HCT116 (cell line): Measurements from ENCODE around the gene ITPR2. TPM values are rescaled to one million over a fixed set of nuclear protein-coding genes. Genes with fewer than 3 reads are reported as not detected.

Experiments used
- ATAC-seq: fragments of 200-7000 bp; cut with Tn5 transposase; 2 replicates; pipeline ENCODE4 v1.9.1; 2020; ENCODE audit warnings: mild to moderate bottlenecking, moderate library complexity
- BruUV-seq: library from RNA; stranded (reverse); fragments of 400-500 nt; replicated peaks from 2 replicates; lab custom pipeline; 2021; lab: Mats Ljungman, UMichigan
- CTCF ChIA-PET: fragments of 300-600 bp; sonication (Branson Sonifier 250); formaldehyde crosslinking; loops from one replicate; lab custom pipeline; 2021; ENCODE audit warnings: antibody characterized with exemption; lab: Charles Lee
- POLR2A ChIA-PET: fragments of 300-600, 350-600 bp; sonication (Branson Sonifier 250); formaldehyde crosslinking; loops from one replicate; lab custom pipeline; 2021; ENCODE audit warnings: antibody characterized with exemption; lab: Charles Lee
- RAD21 ChIA-PET, 2 experiments: fragments of 300-600 bp; sonication (Branson Sonifier 250); formaldehyde crosslinking; loops; one replicate each; lab custom pipeline; 2023; ENCODE audit warnings: low total read pairs in 2 of 2; ENCODE audit not compliant: uncharacterized antibody in 2 of 2, unreplicated experiment in 2 of 2, low non-redundant PET in 1 of 2; lab: Charles Lee
- DNase-seq: peaks from one replicate; pipeline ENCODE4 v3.0.0-alpha.2; 2010; ENCODE audit warnings: low read depth, low spot score
- H2AFZ ChIP-seq: fragments of 200-600 bp; shearing (Covaris generic), sonication (generic); 2 replicates; pipeline ENCODE4 v1.6.1; 2017; ENCODE audit warnings: low read depth, mixed run types, mixed read lengths, antibody characterized with exemption, low read length; ENCODE audit not compliant: poor library complexity, severe bottlenecking
- H3K27ac ChIP-seq: 2 replicates; pipeline ENCODE4 v1.5.1; 2012; ENCODE audit warnings: low read depth, low read length
- H3K27me3 ChIP-seq: fragments of 200-600 bp; sonication (generic); 2 replicates; pipeline ENCODE4 v1.6.1; 2016; ENCODE audit warnings: mixed run types, low read length, mixed read lengths; ENCODE audit not compliant: insufficient read depth
- H3K36me3 ChIP-seq, 2 experiments: fragments of 200-500 bp in 1 of 2; fragments of 200-600 bp in 1 of 2; sonication (Bioruptor generic) in 1 of 2; sonication (generic) in 1 of 2; 2 replicates each; pipeline versions ENCODE4 v1.5.1 to v1.6.1; 2014 to 2016; ENCODE audit warnings: low read length in 2 of 2, inconsistent platforms in 1 of 2, mixed read lengths in 1 of 2, mixed run types in 1 of 2; ENCODE audit not compliant: insufficient read depth in 2 of 2, control insufficient read depth in 1 of 2
- H3K4me1 ChIP-seq, 2 experiments: fragments of 200-600 bp in 1 of 2; sonication (generic) in 1 of 2; 2 replicates each; pipeline versions ENCODE4 v1.5.1 to v1.6.1; 2012 to 2017; ENCODE audit warnings: low read length in 2 of 2, inconsistent platforms in 1 of 2, mild to moderate bottlenecking in 1 of 2, mixed read lengths in 1 of 2, mixed run types in 1 of 2, moderate library complexity in 1 of 2; ENCODE audit not compliant: insufficient read depth in 2 of 2, control insufficient read depth in 1 of 2
- H3K4me2 ChIP-seq: fragments of 200-600 bp; sonication (generic); 2 replicates; pipeline ENCODE4 v1.6.1; 2017; ENCODE audit warnings: mixed run types, low read length, mixed read lengths
- H3K4me3 ChIP-seq, 2 experiments: fragments of 200-600 bp in 1 of 2; sonication (generic) in 1 of 2; replicated peaks in 1 of 2; 2 replicates each; pipeline ENCODE4 v1.5.1; 2011 to 2016; ENCODE audit warnings: low read length in 2 of 2, control low read depth in 1 of 2, low read depth in 1 of 2, mild to moderate bottlenecking in 1 of 2, mixed read lengths in 1 of 2, mixed run types in 1 of 2
- H3K79me2 ChIP-seq: fragments of 200-600 bp; sonication (generic); 2 replicates; pipeline ENCODE4 v1.6.1; 2017; ENCODE audit warnings: mild to moderate bottlenecking, mixed run types, low read length, moderate library complexity, mixed read lengths; ENCODE audit not compliant: insufficient read depth
- H3K9ac ChIP-seq: fragments of 200-600 bp; sonication (generic); 2 replicates; pipeline ENCODE4 v1.6.1; 2016; ENCODE audit warnings: low read length, mixed read lengths
- H3K9me2 ChIP-seq: fragments of 200-600 bp; sonication (generic), shearing (Covaris generic); 2 replicates; pipeline ENCODE4 v1.6.1; 2017; ENCODE audit warnings: mixed run types, mild to moderate bottlenecking, moderate library complexity; ENCODE audit not compliant: insufficient read depth
- H3K9me3 ChIP-seq, 2 experiments: fragments of 200-500 bp in 1 of 2; fragments of 200-600 bp in 1 of 2; sonication (Bioruptor generic) in 1 of 2; sonication (generic) in 1 of 2; 2 replicates each; pipeline ENCODE4 v1.6.1; 2014 to 2017; ENCODE audit warnings: low read length in 2 of 2, mixed read lengths in 2 of 2, inconsistent platforms in 1 of 2, low read depth in 1 of 2, mild to moderate bottlenecking in 1 of 2, mixed run types in 1 of 2, moderate library complexity in 1 of 2; ENCODE audit not compliant: control insufficient read depth in 1 of 2, insufficient read depth in 1 of 2
- H4K20me1 ChIP-seq: fragments of 200-600 bp; sonication (generic), shearing (Covaris generic); 2 replicates; pipeline ENCODE4 v1.6.1; 2017; ENCODE audit warnings: mixed run types, mild to moderate bottlenecking, moderate library complexity; ENCODE audit not compliant: insufficient read depth
- CBX3 ChIP-seq: IDR thresholded peaks from 2 replicates; pipeline ENCODE4 v1.6.1; 2012; ENCODE audit warnings: low read depth
- CEBPB ChIP-seq: IDR thresholded peaks from 2 replicates; pipeline ENCODE4 v1.6.1; 2012; ENCODE audit warnings: low read depth
- EGR1 ChIP-seq: IDR thresholded peaks from 2 replicates; pipeline ENCODE4 v1.6.1; 2012; ENCODE audit warnings: low read depth
- ELF1 ChIP-seq: IDR thresholded peaks from 2 replicates; pipeline ENCODE4 v1.6.1; 2012; ENCODE audit warnings: low read depth, borderline replicate concordance
- EZH2 ChIP-seq: fragments of 200-600 bp; sonication (generic); IDR thresholded peaks from 2 replicates; pipeline ENCODE4 v1.6.1; 2017; ENCODE audit warnings: antibody characterized with exemption, mixed run types
- EZH2phosphoT487 ChIP-seq: fragments of 200-600 bp; IDR thresholded peaks from 2 replicates; pipeline ENCODE4 v1.6.1; 2018; ENCODE audit warnings: antibody characterized with exemption, borderline replicate concordance
- FOSL1 ChIP-seq: IDR thresholded peaks from 2 replicates; pipeline ENCODE4 v1.6.1; 2012; ENCODE audit warnings: low read depth
- JUND ChIP-seq: IDR thresholded peaks from 2 replicates; pipeline ENCODE4 v1.6.1; 2012
- RAD21 ChIP-seq: IDR thresholded peaks from 2 replicates; pipeline ENCODE4 v1.6.1; 2012; ENCODE audit warnings: low read depth, mild to moderate bottlenecking
- SIN3A ChIP-seq: IDR thresholded peaks from 2 replicates; pipeline ENCODE4 v1.6.1; 2012; ENCODE audit warnings: low read depth
- SRF ChIP-seq: IDR thresholded peaks from 2 replicates; pipeline ENCODE4 v1.6.1; 2012; ENCODE audit warnings: low read depth
- TCF7L2 ChIP-seq: IDR thresholded peaks from 2 replicates; pipeline ENCODE4 v1.7.0; 2011; ENCODE audit warnings: borderline replicate concordance, inconsistent platforms; ENCODE audit not compliant: insufficient read depth, insufficient read length; ENCODE audit errors: extremely low read depth
- YY1 ChIP-seq: IDR thresholded peaks from 2 replicates; pipeline ENCODE4 v1.6.1; 2011; ENCODE audit warnings: low read length, low read depth, moderate library complexity, mild to moderate bottlenecking; ENCODE audit not compliant: insufficient replicate concordance; ENCODE audit errors: extremely low read depth
- ZNF274 ChIP-seq: fragments of 200-500 bp; sonication (Bioruptor generic); IDR thresholded peaks from 2 replicates; pipeline ENCODE4 v1.6.1; 2014; ENCODE audit warnings: mild to moderate bottlenecking, low read depth, low read length, inconsistent platforms
- intact Hi-C: fragments of 100-400 bp; cut with micrococcal nuclease; formaldehyde crosslinking; loops from 2 replicates; pipeline ENCODE4 v1.10.0; 2022
- total RNA-seq: library from RNA; stranded (reverse); gene quantifications from one replicate; pipeline ENCODE4 v1.2.1, GENCODE V29; 2021; ENCODE audit not compliant: unreplicated experiment
- TF ChIP-seq, protein P1 (sequence below), 3 experiments: fragments of 200-600 bp in 1 of 3; sonication (generic) in 1 of 3; IDR thresholded peaks in 2 of 3; conservative IDR thresholded peaks in 1 of 3; 2 replicates each; pipeline ENCODE4 v1.5.1; 2012 to 2017; ENCODE audit warnings: low read depth in 2 of 3, low read length in 2 of 3, antibody characterized with exemption in 1 of 3, borderline replicate concordance in 1 of 3, control low read depth in 1 of 3, mild to moderate bottlenecking in 1 of 3, mixed read lengths in 1 of 3, mixed run types in 1 of 3, moderate library complexity in 1 of 3; ENCODE audit not compliant: insufficient read depth in 1 of 3
- TF ChIP-seq, protein P2 (sequence below): IDR thresholded peaks from 2 replicates; pipeline ENCODE4 v1.6.1; 2012
- TF ChIP-seq, protein P3 (sequence below): IDR thresholded peaks from 2 replicates; pipeline ENCODE4 v1.6.1; 2012; ENCODE audit warnings: low read depth
- TF ChIP-seq, protein P4 (sequence below): IDR thresholded peaks from 2 replicates; pipeline ENCODE4 v1.6.1; 2012

Gene ITPR2
- total RNA-seq, 1 experiment from 2014 or later: 6.5 TPM

DNA sequence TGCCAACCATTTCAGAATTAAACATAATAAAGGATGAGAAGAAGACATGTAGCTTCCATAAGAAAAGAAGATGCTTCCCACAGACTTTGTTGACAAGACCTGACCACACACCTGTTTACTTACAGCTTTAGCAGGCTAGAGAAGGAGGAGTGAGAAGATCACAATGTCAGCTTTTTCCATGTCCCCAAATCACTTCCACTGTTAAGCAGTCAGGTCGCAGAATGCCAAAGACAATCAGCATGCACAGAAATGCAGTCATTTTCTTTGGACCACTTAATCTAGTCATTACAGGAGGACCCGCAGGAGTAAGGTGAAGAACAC is 322.7 kb downstream of the ITPR2 start (continued):
- TF ChIP-seq TCF7L2 (no peak), CBX3 (no peak), SIN3A (no peak)

DNA sequence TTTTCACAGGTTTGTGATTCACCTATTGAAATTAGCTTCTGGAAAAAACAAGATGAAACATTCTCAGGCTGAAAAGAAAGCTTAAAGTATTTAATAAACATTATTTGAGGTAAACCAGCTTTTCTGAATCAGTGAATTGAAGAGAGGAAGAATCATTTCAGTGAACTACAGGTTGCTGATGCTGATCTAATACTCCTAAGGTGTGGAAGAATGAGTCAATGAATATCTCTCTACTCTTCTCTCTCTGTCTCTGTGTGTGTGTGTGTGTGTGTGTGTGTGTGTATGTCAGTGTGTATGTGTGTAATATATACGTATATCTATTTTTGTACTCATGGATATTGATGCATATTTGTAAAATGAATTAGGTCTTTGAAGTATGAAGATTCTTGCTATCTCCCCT is 325.4 kb downstream of the ITPR2 start:
- CTCF ChIA-PET: no interaction called here
- Histone ChIP-seq H3K9ac (no peak overlapping the region), H3K4me3 (no peak overlapping the region), H3K9me2 (no peaks in the 10 kb centered on the region), H3K27me3 (no peaks in the 10 kb centered on the region), H3K79me2 (no peaks in the 10 kb centered on the region), H3K27ac (no peak overlapping the region), H3K9me3 (no peaks in the 10 kb centered on the region), H3K4me2 (no peak overlapping the region), H3K4me1 (no peaks in the 10 kb centered on the region), H3K36me3 (no peaks in the 10 kb centered on the region), H4K20me1 (no peaks in the 10 kb centered on the region), H2AFZ (no peak overlapping the region)
- TF ChIP-seq, protein P1, sequence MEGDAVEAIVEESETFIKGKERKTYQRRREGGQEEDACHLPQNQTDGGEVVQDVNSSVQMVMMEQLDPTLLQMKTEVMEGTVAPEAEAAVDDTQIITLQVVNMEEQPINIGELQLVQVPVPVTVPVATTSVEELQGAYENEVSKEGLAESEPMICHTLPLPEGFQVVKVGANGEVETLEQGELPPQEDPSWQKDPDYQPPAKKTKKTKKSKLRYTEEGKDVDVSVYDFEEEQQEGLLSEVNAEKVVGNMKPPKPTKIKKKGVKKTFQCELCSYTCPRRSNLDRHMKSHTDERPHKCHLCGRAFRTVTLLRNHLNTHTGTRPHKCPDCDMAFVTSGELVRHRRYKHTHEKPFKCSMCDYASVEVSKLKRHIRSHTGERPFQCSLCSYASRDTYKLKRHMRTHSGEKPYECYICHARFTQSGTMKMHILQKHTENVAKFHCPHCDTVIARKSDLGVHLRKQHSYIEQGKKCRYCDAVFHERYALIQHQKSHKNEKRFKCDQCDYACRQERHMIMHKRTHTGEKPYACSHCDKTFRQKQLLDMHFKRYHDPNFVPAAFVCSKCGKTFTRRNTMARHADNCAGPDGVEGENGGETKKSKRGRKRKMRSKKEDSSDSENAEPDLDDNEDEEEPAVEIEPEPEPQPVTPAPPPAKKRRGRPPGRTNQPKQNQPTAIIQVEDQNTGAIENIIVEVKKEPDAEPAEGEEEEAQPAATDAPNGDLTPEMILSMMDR (IDR thresholded peaks at IDR 0.05 in 2 of 3, conservative IDR thresholded peaks at IDR 0.05 in 1 of 3; ENCODE audit: borderline replicate concordance in 1 of 3, insufficient read depth in 1 of 3, low read depth in 2 of 3, low read length in 2 of 3): no peak
- TF ChIP-seq EZH2 (no peak), EGR1 (no peak), JUND (no peak), FOSL1 (no peak), ZNF274 (no peak), CBX3 (no peak), CEBPB (no peak), ELF1 (no peak), RAD21 (no peak), SRF (no peak), TCF7L2 (no peak), SIN3A (no peak), YY1 (no peak), EZH2phosphoT487 (no peak)
- TF ChIP-seq, protein P2, sequence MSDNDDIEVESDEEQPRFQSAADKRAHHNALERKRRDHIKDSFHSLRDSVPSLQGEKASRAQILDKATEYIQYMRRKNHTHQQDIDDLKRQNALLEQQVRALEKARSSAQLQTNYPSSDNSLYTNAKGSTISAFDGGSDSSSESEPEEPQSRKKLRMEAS: no peak
- TF ChIP-seq, protein P3, sequence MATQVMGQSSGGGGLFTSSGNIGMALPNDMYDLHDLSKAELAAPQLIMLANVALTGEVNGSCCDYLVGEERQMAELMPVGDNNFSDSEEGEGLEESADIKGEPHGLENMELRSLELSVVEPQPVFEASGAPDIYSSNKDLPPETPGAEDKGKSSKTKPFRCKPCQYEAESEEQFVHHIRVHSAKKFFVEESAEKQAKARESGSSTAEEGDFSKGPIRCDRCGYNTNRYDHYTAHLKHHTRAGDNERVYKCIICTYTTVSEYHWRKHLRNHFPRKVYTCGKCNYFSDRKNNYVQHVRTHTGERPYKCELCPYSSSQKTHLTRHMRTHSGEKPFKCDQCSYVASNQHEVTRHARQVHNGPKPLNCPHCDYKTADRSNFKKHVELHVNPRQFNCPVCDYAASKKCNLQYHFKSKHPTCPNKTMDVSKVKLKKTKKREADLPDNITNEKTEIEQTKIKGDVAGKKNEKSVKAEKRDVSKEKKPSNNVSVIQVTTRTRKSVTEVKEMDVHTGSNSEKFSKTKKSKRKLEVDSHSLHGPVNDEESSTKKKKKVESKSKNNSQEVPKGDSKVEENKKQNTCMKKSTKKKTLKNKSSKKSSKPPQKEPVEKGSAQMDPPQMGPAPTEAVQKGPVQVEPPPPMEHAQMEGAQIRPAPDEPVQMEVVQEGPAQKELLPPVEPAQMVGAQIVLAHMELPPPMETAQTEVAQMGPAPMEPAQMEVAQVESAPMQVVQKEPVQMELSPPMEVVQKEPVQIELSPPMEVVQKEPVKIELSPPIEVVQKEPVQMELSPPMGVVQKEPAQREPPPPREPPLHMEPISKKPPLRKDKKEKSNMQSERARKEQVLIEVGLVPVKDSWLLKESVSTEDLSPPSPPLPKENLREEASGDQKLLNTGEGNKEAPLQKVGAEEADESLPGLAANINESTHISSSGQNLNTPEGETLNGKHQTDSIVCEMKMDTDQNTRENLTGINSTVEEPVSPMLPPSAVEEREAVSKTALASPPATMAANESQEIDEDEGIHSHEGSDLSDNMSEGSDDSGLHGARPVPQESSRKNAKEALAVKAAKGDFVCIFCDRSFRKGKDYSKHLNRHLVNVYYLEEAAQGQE: no peak
- TF ChIP-seq, protein P4, sequence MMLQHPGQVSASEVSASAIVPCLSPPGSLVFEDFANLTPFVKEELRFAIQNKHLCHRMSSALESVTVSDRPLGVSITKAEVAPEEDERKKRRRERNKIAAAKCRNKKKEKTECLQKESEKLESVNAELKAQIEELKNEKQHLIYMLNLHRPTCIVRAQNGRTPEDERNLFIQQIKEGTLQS: no peak
- POLR2A ChIA-PET: no interaction called here
- RAD21 ChIA-PET: no interaction called here
- no peak for DNase-seq
- ATAC-seq: no peak
- intact Hi-C loops: no loop called here
- no TSS peak for BruUV-seq
